GM13977 (cell line): ENCODE measurements around the gene RFX2.
A peak's percentile ranks its signal among the peaks of the same experiment; 100 is the strongest.

Experiments used
- DNase-seq: peaks from one replicate; pipeline ENCODE4 v3.0.0; 2012; ENCODE audit warnings: low spot score
- in situ Hi-C: fragments of 300-500 bp; cut with MboI; formaldehyde crosslinking; loops from one replicate; pipeline ENCODE4 v1.12.0; 2022; ENCODE audit warnings: low sequenced_read_pairs, low pct_unique_long_range_greater_than_20kb, mixed read lengths, inconsistent platforms; ENCODE audit not compliant: unreplicated experiment
- TF ChIP-seq, protein P1 (sequence below): IDR thresholded peaks from 2 replicates; pipeline ENCODE4 v1.5.1; 2012; ENCODE audit warnings: mild to moderate bottlenecking, control low read depth; ENCODE audit not compliant: insufficient read depth; ENCODE audit errors: extremely low read depth, missing control alignments

The RFX2 gene

DNA sequence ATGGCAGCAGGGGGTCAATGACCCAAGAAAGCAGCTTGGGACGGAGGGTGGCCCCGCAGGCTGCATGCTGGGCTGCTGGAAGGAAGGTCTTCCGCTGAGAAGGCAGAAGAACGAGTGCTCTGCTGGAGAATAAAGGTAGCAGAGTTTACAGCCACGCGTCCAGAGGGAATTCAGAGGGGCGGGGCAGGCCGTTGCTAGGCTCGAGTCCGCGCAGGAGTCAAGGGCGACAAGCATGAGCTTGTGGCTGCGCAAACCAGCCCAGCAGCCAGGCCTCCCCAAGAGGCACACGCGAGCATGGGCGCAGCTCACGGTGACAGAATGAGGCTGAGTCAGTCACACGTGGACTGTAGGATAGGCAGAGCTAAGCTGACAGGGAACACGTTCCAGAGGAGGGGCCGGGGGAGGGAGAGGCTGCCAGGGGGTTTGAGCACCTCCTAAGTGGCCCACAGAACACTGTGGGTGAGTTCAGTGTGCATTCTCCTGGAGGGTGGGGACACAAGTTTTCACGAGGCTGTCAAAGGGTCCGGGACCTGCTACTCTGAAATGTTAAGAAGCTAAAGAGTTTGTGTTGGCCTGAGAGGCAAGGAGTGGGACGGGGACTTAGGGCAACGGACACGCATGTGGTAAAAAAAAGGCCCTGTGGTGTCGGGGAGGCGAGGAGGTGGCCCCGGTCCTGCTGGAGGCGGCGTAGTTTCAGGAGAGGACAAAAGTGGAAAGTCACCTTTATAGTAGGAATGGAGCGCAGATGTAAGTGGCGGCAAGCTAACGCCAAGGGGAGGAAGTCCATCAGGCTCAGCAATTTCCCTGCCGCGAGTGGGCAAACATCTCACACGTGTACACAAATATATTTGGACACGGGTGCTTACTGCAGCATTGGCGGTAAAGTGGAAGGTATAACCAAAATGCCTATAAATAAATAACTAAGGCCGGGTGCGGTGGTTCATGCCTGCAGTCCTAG is 17.7 kb downstream of the RFX2 start:
- DNase-seq, result no peak
- in situ Hi-C loops, result no loop called here
- TF ChIP-seq, protein P1, sequence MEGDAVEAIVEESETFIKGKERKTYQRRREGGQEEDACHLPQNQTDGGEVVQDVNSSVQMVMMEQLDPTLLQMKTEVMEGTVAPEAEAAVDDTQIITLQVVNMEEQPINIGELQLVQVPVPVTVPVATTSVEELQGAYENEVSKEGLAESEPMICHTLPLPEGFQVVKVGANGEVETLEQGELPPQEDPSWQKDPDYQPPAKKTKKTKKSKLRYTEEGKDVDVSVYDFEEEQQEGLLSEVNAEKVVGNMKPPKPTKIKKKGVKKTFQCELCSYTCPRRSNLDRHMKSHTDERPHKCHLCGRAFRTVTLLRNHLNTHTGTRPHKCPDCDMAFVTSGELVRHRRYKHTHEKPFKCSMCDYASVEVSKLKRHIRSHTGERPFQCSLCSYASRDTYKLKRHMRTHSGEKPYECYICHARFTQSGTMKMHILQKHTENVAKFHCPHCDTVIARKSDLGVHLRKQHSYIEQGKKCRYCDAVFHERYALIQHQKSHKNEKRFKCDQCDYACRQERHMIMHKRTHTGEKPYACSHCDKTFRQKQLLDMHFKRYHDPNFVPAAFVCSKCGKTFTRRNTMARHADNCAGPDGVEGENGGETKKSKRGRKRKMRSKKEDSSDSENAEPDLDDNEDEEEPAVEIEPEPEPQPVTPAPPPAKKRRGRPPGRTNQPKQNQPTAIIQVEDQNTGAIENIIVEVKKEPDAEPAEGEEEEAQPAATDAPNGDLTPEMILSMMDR, result no peak

DNA sequence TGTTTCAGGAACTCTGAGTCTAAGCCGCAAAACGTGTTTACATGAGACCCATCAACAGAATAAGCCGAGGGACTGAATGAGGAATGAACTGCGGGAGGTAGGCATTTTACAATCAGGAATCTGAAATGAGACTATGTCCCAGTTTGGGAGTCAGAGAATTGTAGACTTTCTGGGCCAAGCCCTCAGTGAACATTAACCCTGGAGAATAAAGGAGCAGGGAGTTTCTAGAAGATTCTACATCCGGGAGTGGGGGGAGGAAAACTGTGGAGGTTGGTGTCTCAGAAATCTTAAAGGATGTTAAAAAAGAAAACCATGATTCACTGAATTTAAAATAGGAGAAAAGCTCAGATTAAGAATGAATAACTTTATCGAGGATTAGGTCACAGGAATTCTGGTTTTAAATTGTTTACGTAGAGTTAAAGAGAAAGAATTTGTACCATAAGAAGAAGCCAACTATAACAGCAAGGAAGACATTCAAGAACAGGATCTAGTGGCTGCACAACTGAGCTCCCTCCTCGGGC is 18.5 kb downstream of the RFX2 start:
- no peak for DNase-seq
- TF ChIP-seq, protein P1, result no peak
- in situ Hi-C loops, result no loop called here

DNA sequence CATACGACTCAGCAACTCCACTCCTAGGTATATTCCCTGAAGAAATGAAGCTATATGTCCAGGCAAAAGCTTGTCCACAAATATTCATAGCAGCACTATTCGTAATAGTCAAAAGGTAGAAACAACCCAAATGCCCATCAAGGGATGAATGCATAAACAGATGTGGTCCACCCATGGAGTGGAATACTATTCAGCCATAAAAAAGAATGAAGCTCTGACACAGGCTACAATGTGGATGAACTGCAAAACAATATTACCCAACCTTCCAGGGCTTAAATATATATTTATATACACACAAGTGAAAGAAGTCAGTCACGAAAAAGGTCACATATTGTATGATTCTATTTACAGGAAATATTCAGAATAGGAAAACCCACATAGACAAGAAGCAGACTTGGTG is 19.7 kb downstream of the RFX2 start:
- DNase-seq, result no peak
- TF ChIP-seq, protein P1, result no peak
- in situ Hi-C loops, result no loop called here

DNA sequence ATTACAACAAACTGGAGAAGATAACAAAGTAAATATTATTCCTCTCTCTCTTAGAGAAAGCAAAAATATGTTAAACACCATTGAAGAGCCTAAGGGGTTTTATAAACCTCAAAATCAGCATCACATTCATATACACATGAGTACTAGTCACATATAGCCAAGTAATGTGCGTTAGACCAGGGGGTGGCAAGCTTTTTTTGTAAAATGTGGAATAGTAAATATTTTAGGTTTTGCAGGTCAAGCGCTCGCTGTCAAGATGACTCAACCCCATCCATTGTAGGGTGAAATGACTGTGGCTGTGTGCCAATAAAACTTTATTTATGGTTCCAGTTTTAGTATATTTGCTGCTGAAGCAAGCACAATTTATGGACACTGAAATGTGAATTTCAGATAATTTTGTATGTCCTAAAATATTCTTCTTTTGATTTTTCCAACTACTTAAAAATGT is 21.7 kb downstream of the RFX2 start:
- TF ChIP-seq, protein P1, result no peak
- in situ Hi-C loops, result no loop called here
- no peak for DNase-seq

DNA sequence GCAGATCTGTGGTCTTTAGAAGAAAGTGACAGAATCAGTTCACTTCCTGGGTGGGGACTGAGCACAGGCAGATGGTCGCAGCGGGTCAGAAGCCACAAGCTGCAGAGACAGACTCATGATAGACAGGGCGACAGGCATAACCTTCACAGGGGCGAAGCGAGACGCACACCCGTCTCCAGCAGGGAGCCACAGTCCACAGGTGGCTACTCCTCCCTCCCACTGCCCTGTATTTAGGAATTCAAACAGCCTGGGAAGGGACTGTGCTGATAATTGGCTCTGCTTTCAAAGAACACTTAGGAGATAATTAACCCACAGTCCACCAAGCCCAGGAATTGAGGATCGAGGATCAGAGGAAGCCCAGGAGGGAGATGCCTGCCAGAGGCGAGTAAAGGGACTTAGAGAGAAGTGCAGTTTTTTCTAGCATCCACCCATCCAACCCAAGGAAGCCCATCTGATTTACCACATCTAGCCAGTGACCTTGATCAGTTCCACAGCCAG is 23.2 kb downstream of the RFX2 start:
- in situ Hi-C loops, result no loop called here
- peak; percentile 72 for DNase-seq
- TF ChIP-seq, protein P1, result no peak

DNA sequence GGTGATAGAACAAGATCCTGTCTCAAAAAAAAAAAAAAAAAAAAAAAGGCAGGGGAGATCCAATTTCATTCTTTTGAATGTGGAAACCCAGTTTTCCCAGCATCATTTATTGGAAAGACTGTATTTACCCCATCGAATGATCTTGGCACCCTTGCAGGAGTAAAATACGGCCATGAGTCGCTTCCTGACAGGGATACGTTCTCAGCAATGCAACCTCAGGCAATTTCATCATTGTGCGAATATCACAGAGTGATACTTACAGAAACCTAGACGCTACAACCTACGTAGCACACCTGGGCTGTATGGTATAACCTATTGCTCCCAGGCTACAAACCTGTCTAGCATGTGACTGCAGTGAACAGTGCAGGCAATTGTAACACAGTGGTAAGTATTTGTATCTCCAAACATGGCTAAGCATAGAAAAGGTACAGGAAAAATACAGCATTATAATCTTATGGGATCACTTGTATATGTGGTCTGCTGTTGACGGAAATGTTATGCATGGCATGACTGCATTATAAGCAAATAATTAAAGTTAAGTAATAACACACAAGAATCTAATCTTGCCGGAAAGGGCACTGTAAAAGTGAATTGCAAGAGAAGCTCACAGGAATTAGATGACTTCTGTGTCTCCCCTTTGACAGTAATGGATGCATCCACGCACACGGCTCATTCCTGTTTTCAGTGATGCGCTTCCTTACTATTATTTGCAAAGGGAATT is 24.1 kb downstream of the RFX2 start:
- in situ Hi-C loops, result no loop called here
- TF ChIP-seq, protein P1, result no peak
- no peak for DNase-seq
